HL-60 (cell line): ENCODE results near the gene ADCK1.
"Not testable (repeated sequence)": the region's sequence is repeated elsewhere in the genome, so short reads cannot be mapped to it uniquely, and the experiment has no call there.

Experiments used
- DNase-seq, 2 experiments: peaks; one replicate each; pipeline ENCODE4 v3.0.0-alpha.2; 2010 to 2020; ENCODE audit warnings: low read depth in 1 of 2, low spot score in 1 of 2
- H3K27ac ChIP-seq: fragments of 250-450 bp; sonication (Bioruptor Pico); replicated peaks from 2 replicates; pipeline ENCODE4 v1.5.1; 2020; ENCODE audit warnings: mild to moderate bottlenecking, moderate library complexity
- H3K27me3 ChIP-seq: fragments of 250-450 bp; sonication (Bioruptor Pico); 2 replicates; pipeline ENCODE4 v1.5.1; 2021; ENCODE audit warnings: mild to moderate bottlenecking, moderate library complexity; ENCODE audit not compliant: insufficient read depth, poor library complexity, severe bottlenecking
- H3K4me3 ChIP-seq: replicated peaks from 2 replicates; pipeline ENCODE4 v1.5.1; 2011; ENCODE audit warnings: mild to moderate bottlenecking, control low read depth, low read length; ENCODE audit not compliant: insufficient read depth
- CTCF ChIP-seq: IDR thresholded peaks from one replicate; pipeline ENCODE4 v1.5.1; 2011; ENCODE audit warnings: low read length, control low read depth, inconsistent platforms; ENCODE audit not compliant: insufficient read depth
- GABPA ChIP-seq: IDR thresholded peaks from 2 replicates; pipeline ENCODE4 v1.6.1; 2012; ENCODE audit warnings: low read depth
- POLR2AphosphoS5 ChIP-seq: IDR thresholded peaks from 2 replicates; pipeline ENCODE4 v1.6.1; 2012; ENCODE audit warnings: low read depth
- SPI1 ChIP-seq: IDR thresholded peaks from 2 replicates; pipeline ENCODE4 v1.6.1; 2012; ENCODE audit warnings: low read depth, mild to moderate bottlenecking, borderline replicate concordance
- TF ChIP-seq, protein P1 (sequence below): IDR thresholded peaks from 2 replicates; pipeline ENCODE4 v1.6.1; 2012; ENCODE audit warnings: low read depth; ENCODE audit not compliant: insufficient replicate concordance

ADCK1 gene

GRCh38 chr14:77809011-77809410 lies 9.1 kb downstream of the ADCK1 start:
- TF ChIP-seq SPI1, result no peak
- TF ChIP-seq, protein P1, sequence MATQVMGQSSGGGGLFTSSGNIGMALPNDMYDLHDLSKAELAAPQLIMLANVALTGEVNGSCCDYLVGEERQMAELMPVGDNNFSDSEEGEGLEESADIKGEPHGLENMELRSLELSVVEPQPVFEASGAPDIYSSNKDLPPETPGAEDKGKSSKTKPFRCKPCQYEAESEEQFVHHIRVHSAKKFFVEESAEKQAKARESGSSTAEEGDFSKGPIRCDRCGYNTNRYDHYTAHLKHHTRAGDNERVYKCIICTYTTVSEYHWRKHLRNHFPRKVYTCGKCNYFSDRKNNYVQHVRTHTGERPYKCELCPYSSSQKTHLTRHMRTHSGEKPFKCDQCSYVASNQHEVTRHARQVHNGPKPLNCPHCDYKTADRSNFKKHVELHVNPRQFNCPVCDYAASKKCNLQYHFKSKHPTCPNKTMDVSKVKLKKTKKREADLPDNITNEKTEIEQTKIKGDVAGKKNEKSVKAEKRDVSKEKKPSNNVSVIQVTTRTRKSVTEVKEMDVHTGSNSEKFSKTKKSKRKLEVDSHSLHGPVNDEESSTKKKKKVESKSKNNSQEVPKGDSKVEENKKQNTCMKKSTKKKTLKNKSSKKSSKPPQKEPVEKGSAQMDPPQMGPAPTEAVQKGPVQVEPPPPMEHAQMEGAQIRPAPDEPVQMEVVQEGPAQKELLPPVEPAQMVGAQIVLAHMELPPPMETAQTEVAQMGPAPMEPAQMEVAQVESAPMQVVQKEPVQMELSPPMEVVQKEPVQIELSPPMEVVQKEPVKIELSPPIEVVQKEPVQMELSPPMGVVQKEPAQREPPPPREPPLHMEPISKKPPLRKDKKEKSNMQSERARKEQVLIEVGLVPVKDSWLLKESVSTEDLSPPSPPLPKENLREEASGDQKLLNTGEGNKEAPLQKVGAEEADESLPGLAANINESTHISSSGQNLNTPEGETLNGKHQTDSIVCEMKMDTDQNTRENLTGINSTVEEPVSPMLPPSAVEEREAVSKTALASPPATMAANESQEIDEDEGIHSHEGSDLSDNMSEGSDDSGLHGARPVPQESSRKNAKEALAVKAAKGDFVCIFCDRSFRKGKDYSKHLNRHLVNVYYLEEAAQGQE, result no peak
- TF ChIP-seq CTCF, result no peak
- TF ChIP-seq POLR2AphosphoS5, result no peak
- TF ChIP-seq GABPA, result no peak
- DNase-seq, result no peak
- no peak overlapping the region for H3K4me3 ChIP-seq
- no peaks in the 10 kb centered on the region for H3K27me3 ChIP-seq
- H3K27ac ChIP-seq, result no peak overlapping the region

- no peak overlapping the region for H3K4me3 ChIP-seq
- DNase-seq, result no peak
- H3K27me3 ChIP-seq, result no peaks in the 10 kb centered on the region
- TF ChIP-seq, protein P1, result no peak
- TF ChIP-seq POLR2AphosphoS5 (no peak), GABPA (no peak), SPI1 (no peak), CTCF (no peak)
- H3K27ac ChIP-seq, result no peak overlapping the region
These were observed 12.1 kb downstream of the ADCK1 start for GRCh38 chr14:77812028-77812427.

- H3K27me3 ChIP-seq, DNase-seq, H3K27ac ChIP-seq, H3K4me3 ChIP-seq: not testable (repeated sequence)
These were observed 12.8 kb downstream of the ADCK1 start for GRCh38 chr14:77812682-77813081.

DNA sequence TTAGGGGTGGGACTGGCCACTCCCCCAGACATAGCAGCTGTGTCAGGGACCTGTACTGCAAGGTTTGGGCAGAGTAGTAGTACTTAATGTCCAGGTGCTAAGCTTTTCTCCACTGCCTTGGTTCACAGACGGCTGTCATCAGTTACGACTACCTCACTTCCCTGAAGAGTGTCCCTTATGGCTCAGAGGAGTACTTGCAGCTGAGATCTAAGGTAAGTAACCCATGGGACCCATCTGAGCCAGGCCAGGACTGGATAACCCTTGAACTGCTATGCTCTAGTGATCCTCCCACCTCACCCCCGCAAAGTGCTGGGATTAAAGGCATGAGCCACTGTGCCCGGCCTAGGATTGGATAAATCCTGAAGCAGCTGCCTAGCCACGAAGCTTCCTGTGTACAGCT lies 22.4 kb downstream of the ADCK1 start:
- Histone ChIP-seq H3K27me3 (no peaks in the 10 kb centered on the region), H3K4me3 (no peak overlapping the region), H3K27ac (no peak overlapping the region)
- TF ChIP-seq SPI1, result no peak
- TF ChIP-seq POLR2AphosphoS5, result no peak
- TF ChIP-seq, protein P1, result no peak
- no peak for TF ChIP-seq CTCF
- no peak for TF ChIP-seq GABPA
- DNase-seq, result no peak
